ENCODE measurements around the gene HOXD3.

- no peak for TF ChIP-seq CTCF (conservative IDR thresholded peaks at IDR 0.05 in 1 of 2, IDR thresholded peaks at IDR 0.05 in 1 of 2; ENCODE audit: low read depth in 1 of 2, low read length in 2 of 2)
- TF ChIP-seq EZH2 (IDR thresholded peaks at IDR 0.05; ENCODE audit: low read length, missing control alignments), result peak; percentile 47
Measured at GRCh38 chr2:176154576-176155252, 2.4 kb upstream of the HOXD3 start.

All from fibroblast of lung (primary cell).